CMK (cell line): Measurements from ENCODE around the gene DEPDC5.

Experiments used
- DNase-seq: peaks from one replicate; pipeline ENCODE4 v3.0.0-alpha.2; 2010; ENCODE audit warnings: low read depth

Gene DEPDC5

GRCh38 chr22:31895411-31896123 is 141.7 kb downstream of the DEPDC5 start:
- DNase-seq: peak; percentile 52

- DNase-seq: no peak
Observed at GRCh38 chr22:31896472-31896871, 142.7 kb downstream of the DEPDC5 start.

GRCh38 chr22:31897842-31898805 is 144.3 kb downstream of the DEPDC5 start:
- no peak for DNase-seq

- DNase-seq: no peak
Observed at GRCh38 chr22:31898926-31899325, 145.1 kb downstream of the DEPDC5 start.

GRCh38 chr22:31899669-31900068 is 145.8 kb downstream of the DEPDC5 start:
- DNase-seq: no peak

- DNase-seq: peak; percentile 61
Observed at GRCh38 chr22:31901388-31902137, 147.7 kb downstream of the DEPDC5 start.

GRCh38 chr22:31904651-31905050 is 150.8 kb downstream of the DEPDC5 start:
- DNase-seq: no peak

GRCh38 chr22:31905356-31905755 is 151.5 kb downstream of the DEPDC5 start:
- no peak for DNase-seq

- no peak for DNase-seq
Observed at GRCh38 chr22:31906086-31906485, 152.3 kb downstream of the DEPDC5 start.

GRCh38 chr22:31906569-31906968 is 152.8 kb downstream of the DEPDC5 start:
- DNase-seq: no peak

- no peak for DNase-seq
Observed at GRCh38 chr22:31909977-31910376, 156.2 kb downstream of the DEPDC5 start.

- no peak for DNase-seq
Observed at GRCh38 chr22:31911565-31912406, 158.0 kb downstream of the DEPDC5 start.

- DNase-seq: no peak
Observed at GRCh38 chr22:31912407-31912743, 158.6 kb downstream of the DEPDC5 start.

- no peak for DNase-seq
Observed at GRCh38 chr22:31915586-31915985, 161.8 kb downstream of the DEPDC5 start.

- no peak for DNase-seq
Observed at GRCh38 chr22:31917227-31917921, 163.6 kb downstream of the DEPDC5 start.

- no peak for DNase-seq
Observed at GRCh38 chr22:31919730-31920129, 165.9 kb downstream of the DEPDC5 start.

- DNase-seq: no peak
Observed at GRCh38 chr22:31920306-31920705, 166.5 kb downstream of the DEPDC5 start.

GRCh38 chr22:31921106-31921505 is 167.3 kb downstream of the DEPDC5 start:
- DNase-seq: no peak

GRCh38 chr22:31922534-31922933 is 168.7 kb downstream of the DEPDC5 start:
- DNase-seq: no peak

- DNase-seq: no peak
Observed at GRCh38 chr22:31923136-31923535, 169.3 kb downstream of the DEPDC5 start.

- DNase-seq: no peak
Observed at GRCh38 chr22:31923747-31924146, 169.9 kb downstream of the DEPDC5 start.
